ENCODE results near the gene DENND4A. TPM values are rescaled to one million over a fixed set of nuclear protein-coding genes. Genes with fewer than 3 reads are reported as not detected.

DENND4A gene
- total RNA-seq: 10 to 100 TPM; 15.7 to 21.8 TPM

DNA sequence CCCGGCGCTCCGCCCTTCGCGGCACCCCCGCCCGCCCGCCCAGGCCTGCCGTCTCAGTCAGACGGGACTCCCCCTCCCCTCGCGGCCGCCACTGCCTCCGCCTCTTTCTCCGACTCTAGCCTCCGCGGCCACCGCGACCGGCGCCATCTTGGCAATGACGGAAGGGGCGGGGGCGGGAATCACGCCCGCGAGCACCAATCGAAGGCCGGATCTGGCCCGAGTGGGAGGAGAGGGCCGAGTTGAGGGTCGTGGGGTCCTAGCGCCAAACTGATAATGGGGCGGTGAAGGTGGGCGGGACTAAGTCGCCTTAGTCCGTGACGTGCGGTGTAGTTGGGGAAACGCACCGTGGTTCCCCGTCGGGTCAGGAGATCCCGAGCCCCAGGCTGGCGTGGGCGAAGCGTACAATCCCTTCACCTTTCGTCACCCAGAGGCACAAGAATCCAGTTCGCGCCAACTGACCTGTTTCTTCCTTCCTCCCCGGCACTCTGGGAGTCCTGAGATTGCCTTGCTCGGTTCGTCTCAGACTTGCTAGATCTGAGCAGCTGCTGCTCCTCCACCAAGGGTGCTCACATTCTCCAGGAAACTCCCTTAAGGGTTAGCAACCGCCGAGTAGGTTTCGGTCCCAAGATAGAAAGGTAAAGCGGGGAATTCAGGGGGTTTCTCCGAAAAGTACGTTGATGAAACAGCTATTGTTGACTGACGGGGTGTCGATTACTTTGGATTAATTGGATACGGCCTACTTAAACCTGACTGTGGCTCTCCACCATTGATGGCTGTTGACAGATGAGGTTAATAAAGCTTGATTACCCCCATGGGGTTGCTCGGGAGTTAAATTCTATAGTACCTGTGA, at the start of gene DENND4A:
Gene DENND4A (minus strand): TSS at position 156 of the 850 bp plus-strand sequence. CDS start 35,843 bp downstream, outside the sequence.
- H3K4me1 ChIP-seq: peaks cover 6% of the 10 kb centered on the region
- TF ChIP-seq, protein P1, sequence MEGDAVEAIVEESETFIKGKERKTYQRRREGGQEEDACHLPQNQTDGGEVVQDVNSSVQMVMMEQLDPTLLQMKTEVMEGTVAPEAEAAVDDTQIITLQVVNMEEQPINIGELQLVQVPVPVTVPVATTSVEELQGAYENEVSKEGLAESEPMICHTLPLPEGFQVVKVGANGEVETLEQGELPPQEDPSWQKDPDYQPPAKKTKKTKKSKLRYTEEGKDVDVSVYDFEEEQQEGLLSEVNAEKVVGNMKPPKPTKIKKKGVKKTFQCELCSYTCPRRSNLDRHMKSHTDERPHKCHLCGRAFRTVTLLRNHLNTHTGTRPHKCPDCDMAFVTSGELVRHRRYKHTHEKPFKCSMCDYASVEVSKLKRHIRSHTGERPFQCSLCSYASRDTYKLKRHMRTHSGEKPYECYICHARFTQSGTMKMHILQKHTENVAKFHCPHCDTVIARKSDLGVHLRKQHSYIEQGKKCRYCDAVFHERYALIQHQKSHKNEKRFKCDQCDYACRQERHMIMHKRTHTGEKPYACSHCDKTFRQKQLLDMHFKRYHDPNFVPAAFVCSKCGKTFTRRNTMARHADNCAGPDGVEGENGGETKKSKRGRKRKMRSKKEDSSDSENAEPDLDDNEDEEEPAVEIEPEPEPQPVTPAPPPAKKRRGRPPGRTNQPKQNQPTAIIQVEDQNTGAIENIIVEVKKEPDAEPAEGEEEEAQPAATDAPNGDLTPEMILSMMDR (IDR thresholded peaks at IDR 0.05): no peak
- H3K36me3 ChIP-seq: no peaks in the 10 kb centered on the region
- H3K27me3 ChIP-seq: no peaks in the 10 kb centered on the region
- peak; percentile 97 for DNase-seq
- H3K4me3 ChIP-seq: peak within 1 kb of the TSS; percentile 90
- H3K27ac ChIP-seq: peak within 1 kb of the TSS; percentile 85
- H3K9me3 ChIP-seq: no peaks in the 10 kb centered on the region
- peak within 1 kb of the TSS; percentile 74 to 93 for H3K9ac ChIP-seq (ENCODE audit: low read depth in 2 of 2, low read length in 2 of 2)
- intact Hi-C loops (cut with DNase I): no loop called here

DNA sequence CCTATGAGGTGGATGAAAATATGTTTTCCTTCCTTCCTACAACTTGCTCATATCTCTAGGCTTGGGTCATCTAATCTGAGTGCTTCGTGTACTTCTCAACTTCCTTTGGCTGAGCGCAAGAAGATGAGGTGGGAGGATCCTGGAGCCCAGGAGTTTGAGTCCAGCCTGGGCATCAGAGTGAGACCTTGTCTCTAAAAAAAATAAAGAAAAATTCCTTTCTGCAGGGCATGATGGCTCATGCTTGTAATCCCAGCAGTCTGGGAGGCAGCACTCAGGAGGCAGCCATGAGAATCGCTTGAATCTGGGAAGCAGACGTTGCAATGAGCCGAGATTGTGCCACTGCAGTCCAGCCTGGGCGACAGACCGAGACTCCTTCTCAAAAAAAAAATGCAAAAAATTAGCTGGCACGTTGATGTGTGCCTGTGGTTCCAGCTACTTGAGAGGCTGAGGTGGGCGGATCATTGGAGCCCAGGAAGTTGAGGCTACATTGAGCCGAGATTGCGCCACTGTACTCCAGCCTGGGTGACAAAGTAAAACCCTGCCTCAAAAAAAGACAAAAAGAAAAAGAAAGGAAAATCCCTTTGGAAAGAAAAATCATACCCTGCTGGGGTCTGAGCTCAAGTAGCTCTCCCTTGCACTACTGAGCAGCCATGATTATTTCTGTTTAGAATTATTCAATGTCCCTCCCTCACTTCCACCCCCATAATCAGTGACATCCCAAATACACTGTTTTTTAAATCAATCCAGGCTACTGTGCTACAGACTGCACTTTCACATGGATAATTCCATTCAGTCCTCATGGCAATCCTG, 49.2 kb upstream of the DENND4A start:
- no peaks in the 10 kb centered on the region for H3K27me3 ChIP-seq
- no peak overlapping the region for H3K4me3 ChIP-seq
- H3K27ac ChIP-seq: no peak overlapping the region
- no peaks in the 10 kb centered on the region for H3K9me3 ChIP-seq
- no peak for DNase-seq
- H3K9ac ChIP-seq (ENCODE audit: low read depth in 2 of 2, low read length in 2 of 2): no peak overlapping the region
- no peaks in the 10 kb centered on the region for H3K36me3 ChIP-seq
- intact Hi-C loops (cut with DNase I): no loop called here
- TF ChIP-seq, protein P1 (IDR thresholded peaks at IDR 0.05): no peak
- H3K4me1 ChIP-seq: no peaks in the 10 kb centered on the region

DNA sequence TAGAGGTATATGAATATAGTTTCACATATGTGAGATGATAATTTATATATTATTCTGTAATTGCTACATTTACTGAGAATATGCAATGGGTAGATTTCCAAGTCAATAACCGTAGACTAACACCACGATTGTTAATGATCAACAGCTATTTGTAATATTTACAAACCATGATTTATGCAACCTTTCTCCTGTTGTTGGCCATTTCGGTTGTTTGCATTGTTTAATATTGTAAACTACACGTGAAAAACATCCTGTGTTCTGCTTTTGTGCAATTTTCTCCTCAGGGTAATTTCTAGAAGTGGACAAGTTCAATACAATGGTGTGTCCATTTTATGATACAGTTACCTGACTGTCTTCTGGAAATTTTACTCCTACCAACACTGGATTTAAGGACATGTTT, 47.9 kb upstream of the DENND4A start:
- Histone ChIP-seq H3K4me3 (no peak overlapping the region), H3K27ac (no peak overlapping the region), H3K36me3 (no peaks in the 10 kb centered on the region), H3K27me3 (no peaks in the 10 kb centered on the region), H3K4me1 (no peaks in the 10 kb centered on the region), H3K9me3 (no peaks in the 10 kb centered on the region), H3K9ac (ENCODE audit: low read depth in 2 of 2, low read length in 2 of 2) (no peak overlapping the region)
- DNase-seq: no peak
- intact Hi-C loops (cut with DNase I): no loop called here
- TF ChIP-seq, protein P1 (IDR thresholded peaks at IDR 0.05): no peak

DNA sequence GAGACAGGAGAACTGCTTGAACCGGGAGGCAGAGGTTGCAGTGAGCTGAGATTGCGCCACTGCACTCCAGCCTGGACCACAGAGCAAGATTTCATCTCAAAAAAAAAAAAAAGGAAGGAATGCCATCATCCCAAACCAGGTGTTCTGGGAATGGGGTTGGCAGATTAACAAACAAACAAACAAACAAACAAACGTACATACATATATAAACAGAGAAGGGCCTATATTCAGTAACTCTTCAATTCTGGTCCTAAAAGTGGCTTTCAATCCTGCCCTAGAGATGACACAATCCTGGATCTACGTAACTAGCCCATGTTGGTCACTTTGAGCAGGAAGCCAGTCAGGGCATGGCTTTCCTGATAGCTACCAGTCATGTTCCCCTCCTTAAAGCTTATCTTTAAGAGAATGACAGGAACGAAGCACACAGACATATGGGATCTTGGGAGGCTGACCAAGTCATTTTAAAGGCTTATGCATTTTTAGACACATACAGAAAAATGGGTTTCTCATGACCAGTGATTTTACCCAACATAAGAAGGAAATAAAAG, 47.3 kb upstream of the DENND4A start:
- TF ChIP-seq, protein P1 (IDR thresholded peaks at IDR 0.05): no peak
- H3K9ac ChIP-seq (ENCODE audit: low read depth in 2 of 2, low read length in 2 of 2): no peak overlapping the region
- H3K4me3 ChIP-seq: no peak overlapping the region
- H3K4me1 ChIP-seq: no peaks in the 10 kb centered on the region
- no peaks in the 10 kb centered on the region for H3K9me3 ChIP-seq
- H3K36me3 ChIP-seq: no peaks in the 10 kb centered on the region
- intact Hi-C loops (cut with DNase I): no loop called here
- H3K27ac ChIP-seq: no peak overlapping the region
- no peaks in the 10 kb centered on the region for H3K27me3 ChIP-seq
- DNase-seq: no peak
